HepG2 (cell line): ENCODE data around the gene THSD4. TPM values are rescaled to one million over a fixed set of nuclear protein-coding genes. Genes with fewer than 3 reads are reported as not detected.

ENCODE experiments used
- ATAC-seq: fragments of 200-7000 bp; cut with Tn5 transposase; 3 replicates; pipeline ENCODE4 v1.9.1; 2020; ENCODE audit warnings: mild to moderate bottlenecking, moderate library complexity
- BruUV-seq: library from RNA; stranded (reverse); fragments of 400-500 nt; replicated peaks from 2 replicates; lab custom pipeline; 2021; lab: Mats Ljungman, UMichigan
- CTCF ChIA-PET: fragments of 300-600 bp; formaldehyde crosslinking; extraction: SDS; loops from one replicate; lab custom pipeline; 2021; ENCODE audit warnings: low total read pairs, inconsistent platforms, low intra/inter-chr PET ratio; lab: Yijun Ruan, JAX
- POLR2A ChIA-PET: fragments of 350-600 bp; sonication (Branson Sonifier 250); formaldehyde crosslinking; loops from one replicate; lab custom pipeline; 2020; ENCODE audit warnings: antibody characterized with exemption, inconsistent platforms; lab: Yijun Ruan, JAX
- DNase-seq: peaks from one replicate; pipeline ENCODE4 v3.0.0-alpha.2; 2015; ENCODE audit warnings: low spot score
- FAIRE-seq: peaks from 3 replicates; lab custom pipeline; 2011; peaks lifted over from hg19 to GRCh38; lab: Jason Lieb, UNC
- H2AFZ ChIP-seq: one replicate; pipeline ENCODE4 v1.6.1; 2011; ENCODE audit warnings: low read length, inconsistent platforms
- H3K27ac ChIP-seq: fragments of 300-600 bp; 3 replicates; pipeline ENCODE4 v1.8.0; 2011; ENCODE audit warnings: mixed run types, mild to moderate bottlenecking, mixed read lengths, low read length, inconsistent platforms; ENCODE audit not compliant: insufficient read depth; ENCODE audit errors: extremely low read length
- H3K27me3 ChIP-seq, 2 experiments: fragments of 200-600 bp in 1 of 2; 2 replicates in 1 of 2; 3 replicates in 1 of 2; pipeline versions ENCODE4 v1.6.0 to v1.8.0; 2011; ENCODE audit warnings: low read length in 2 of 2, mild to moderate bottlenecking in 2 of 2, moderate library complexity in 2 of 2, inconsistent platforms in 1 of 2; ENCODE audit not compliant: insufficient read depth in 2 of 2, control insufficient read depth in 1 of 2
- H3K36me3 ChIP-seq, 2 experiments: fragments of 200-600 bp in 1 of 2; replicated peaks in 1 of 2; 2 replicates in 1 of 2; 3 replicates in 1 of 2; pipeline versions ENCODE4 v1.5.1 to v1.8.0; 2011; ENCODE audit warnings: low read length in 2 of 2, inconsistent platforms in 1 of 2; ENCODE audit not compliant: insufficient read depth in 2 of 2, control insufficient read depth in 1 of 2
- H3K4me1 ChIP-seq: 2 replicates; pipeline ENCODE4 v1.5.1; 2012; ENCODE audit warnings: low read length, inconsistent platforms; ENCODE audit not compliant: insufficient read depth
- H3K4me2 ChIP-seq: 2 replicates; pipeline ENCODE4 v1.6.0; 2011; ENCODE audit warnings: low read depth, low read length, inconsistent platforms
- H3K4me3 ChIP-seq, 3 experiments: fragments of 200-600 bp in 1 of 3; sonication (generic), shearing (Covaris generic) in 1 of 3; replicated peaks in 1 of 3; 2 replicates each; pipeline ENCODE4 v1.5.1; 2011 to 2016; ENCODE audit warnings: low read length in 3 of 3, inconsistent platforms in 2 of 3, low read depth in 2 of 3, mild to moderate bottlenecking in 2 of 3, control low read depth in 1 of 3, mixed read lengths in 1 of 3; ENCODE audit not compliant: insufficient read depth in 1 of 3
- H3K79me2 ChIP-seq: one replicate; pipeline ENCODE4 v1.6.1; 2011; ENCODE audit warnings: low read length, inconsistent platforms; ENCODE audit not compliant: insufficient read depth
- H3K9ac ChIP-seq: 2 replicates; pipeline ENCODE4 v1.6.0; 2011; ENCODE audit warnings: mild to moderate bottlenecking, low read depth, low read length, inconsistent platforms; ENCODE audit not compliant: insufficient read depth
- H3K9me3 ChIP-seq: 2 replicates; pipeline ENCODE4 v1.5.1; 2012; ENCODE audit warnings: mild to moderate bottlenecking, low read length
- H4K20me1 ChIP-seq: 2 replicates; pipeline ENCODE4 v1.6.0; 2011; ENCODE audit warnings: inconsistent platforms, mild to moderate bottlenecking, low read length, moderate library complexity; ENCODE audit not compliant: insufficient read depth
- ATF1 ChIP-seq: IDR thresholded peaks from 2 replicates; pipeline ENCODE4 v1.6.1; 2016; ENCODE audit warnings: mild to moderate bottlenecking, control low read depth
- HES4 ChIP-seq: sonication (generic); formaldehyde crosslinking; IDR thresholded peaks from 2 replicates; pipeline ENCODE4 v1.9.0; 2021; ENCODE audit warnings: mild to moderate bottlenecking, missing genetic modification reagents, borderline replicate concordance
- MXD4 ChIP-seq: IDR thresholded peaks from 2 replicates; pipeline ENCODE4 v1.6.1; 2016; ENCODE audit warnings: mild to moderate bottlenecking, missing biosample characterization, missing genetic modification reagents
- NKX3-1 ChIP-seq: sonication (generic); formaldehyde crosslinking; IDR thresholded peaks from 2 replicates; pipeline ENCODE4 v1.5.0; 2020; ENCODE audit warnings: missing genetic modification reagents
- RARG ChIP-seq: sonication (generic); formaldehyde crosslinking; IDR thresholded peaks from 2 replicates; pipeline ENCODE4 v1.4.0; 2020; ENCODE audit warnings: low read depth, mild to moderate bottlenecking, missing genetic modification reagents
- SAFB2 ChIP-seq: sonication (generic); formaldehyde crosslinking; IDR thresholded peaks from 2 replicates; pipeline ENCODE4 v1.5.1; 2020; ENCODE audit warnings: missing genetic modification reagents, low read depth, mild to moderate bottlenecking, borderline replicate concordance
- ZFP36L2 ChIP-seq: sonication (generic); formaldehyde crosslinking; IDR thresholded peaks from 2 replicates; pipeline ENCODE4 v1.4.0; 2020; ENCODE audit warnings: missing genetic modification reagents
- ZNF225 ChIP-seq: sonication (generic); formaldehyde crosslinking; IDR thresholded peaks from 2 replicates; pipeline ENCODE4 v1.4.0; 2020; ENCODE audit warnings: mild to moderate bottlenecking, missing genetic modification reagents
- ZNF430 ChIP-seq: sonication (generic); formaldehyde crosslinking; IDR thresholded peaks from 2 replicates; pipeline ENCODE4 v1.9.0; 2021; ENCODE audit warnings: mild to moderate bottlenecking, missing genetic modification reagents
- ZNF619 ChIP-seq: sonication (generic); formaldehyde crosslinking; IDR thresholded peaks from 2 replicates; pipeline ENCODE4 v1.4.0; 2020; ENCODE audit warnings: mild to moderate bottlenecking, missing genetic modification reagents
- ZNF660 ChIP-seq: sonication (generic); formaldehyde crosslinking; IDR thresholded peaks from 2 replicates; pipeline ENCODE4 v1.5.1; 2020; ENCODE audit warnings: mild to moderate bottlenecking, low read depth, missing genetic modification reagents, borderline replicate concordance
- WGBS: methylation state at CpG from one replicate; pipeline ENCODE4 v1.1.6; 2017; ENCODE audit warnings: low lambda C conversion rate; 5-methylcytosine and 5-hydroxymethylcytosine counted together
- in situ Hi-C: cut with HindIII; loops from 2 replicates; pipeline ENCODE4 v1.10.0; 2017; ENCODE audit warnings: low pct_unique_long_range_greater_than_20kb; ENCODE audit not compliant: extremely low pct_ligation_motif_present
- intact Hi-C: fragments of 100-400 bp; cut with micrococcal nuclease; formaldehyde crosslinking; loops from one replicate; pipeline ENCODE4 v1.10.0; 2022; ENCODE audit not compliant: unreplicated experiment
- polyA plus RNA-seq, 8 experiments: library from polyadenylated mRNA; depleted of rRNA in 3 of 8; stranded (reverse) in 7 of 8; unstranded in 1 of 8; fragments of >200 nt; fragmentation: Illumina TruSeq in 4 of 8; extraction: Trizol in 4 of 8; gene quantifications; 2 replicates each; pipeline versions ENCODE4 v1.2.1 to v1.2.3, GENCODE V29; 2011 to 2016; ENCODE audit warnings: low read depth in 4 of 8, missing spikeins in 1 of 8, mixed read lengths in 1 of 8; ENCODE audit not compliant: insufficient read depth in 1 of 8
- total RNA-seq, 5 experiments: library from RNA; depleted of rRNA; stranded (reverse); fragments of >200 nt; fragmentation: Illumina TruSeq; extraction: Trizol; gene quantifications; 2 replicates each; pipeline ENCODE4 v1.2.3, GENCODE V29; 2016; ENCODE audit warnings: low read depth in 1 of 5
- TF ChIP-seq, protein P1 (sequence below): IDR thresholded peaks from 2 replicates; pipeline ENCODE4 v1.6.1; 2016; ENCODE audit warnings: missing genetic modification reagents, missing compliant biosample characterization
- TF ChIP-seq, protein P2 (sequence below): sonication (generic); formaldehyde crosslinking; IDR thresholded peaks from 2 replicates; pipeline ENCODE4 v1.4.0; 2020; ENCODE audit warnings: missing genetic modification reagents
- TF ChIP-seq, protein P3 (sequence below): IDR thresholded peaks from 2 replicates; pipeline ENCODE4 v1.6.1; 2016; ENCODE audit warnings: low read depth
- TF ChIP-seq, protein P4 (sequence below): sonication (generic); formaldehyde crosslinking; IDR thresholded peaks from 2 replicates; pipeline ENCODE4 v1.4.0; 2020; ENCODE audit warnings: mild to moderate bottlenecking, missing genetic modification reagents

The THSD4 gene
- total and polyA plus RNA-seq, 2 of the 13 experiments (the other 11 are each of a cell fraction or from before 2014, with no cell fraction given), result 0.07 to 0.21 TPM

DNA sequence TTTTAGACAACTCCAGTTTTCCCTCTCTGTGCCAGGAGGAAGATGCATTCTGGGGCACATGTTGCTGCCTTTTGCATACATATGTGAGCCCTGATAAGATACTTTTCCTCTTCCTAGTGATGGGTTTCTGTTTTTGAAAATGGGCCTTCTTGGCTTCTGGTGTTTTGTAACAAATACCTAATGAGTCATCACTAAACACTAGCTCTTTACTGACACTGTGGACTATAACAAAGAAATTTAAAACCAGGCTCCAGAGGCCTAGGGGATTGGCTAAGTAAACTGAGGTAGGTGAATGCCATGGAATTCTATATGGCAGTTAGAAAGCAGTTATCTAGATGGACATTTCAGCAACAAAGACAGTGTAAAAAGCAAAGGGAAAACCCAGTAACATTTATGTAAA lies 601.7 kb downstream of the THSD4 start:
- no peak for ATAC-seq
- TF ChIP-seq ZNF660 (CRISPR knock-in tag), result no peak
- TF ChIP-seq, protein P1, sequence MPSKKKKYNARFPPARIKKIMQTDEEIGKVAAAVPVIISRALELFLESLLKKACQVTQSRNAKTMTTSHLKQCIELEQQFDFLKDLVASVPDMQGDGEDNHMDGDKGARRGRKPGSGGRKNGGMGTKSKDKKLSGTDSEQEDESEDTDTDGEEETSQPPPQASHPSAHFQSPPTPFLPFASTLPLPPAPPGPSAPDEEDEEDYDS (CRISPR knock-in tag), result no peak
- TF ChIP-seq, all 625 proteins: peak for 0
- POLR2A ChIA-PET, result no interaction called here

DNA sequence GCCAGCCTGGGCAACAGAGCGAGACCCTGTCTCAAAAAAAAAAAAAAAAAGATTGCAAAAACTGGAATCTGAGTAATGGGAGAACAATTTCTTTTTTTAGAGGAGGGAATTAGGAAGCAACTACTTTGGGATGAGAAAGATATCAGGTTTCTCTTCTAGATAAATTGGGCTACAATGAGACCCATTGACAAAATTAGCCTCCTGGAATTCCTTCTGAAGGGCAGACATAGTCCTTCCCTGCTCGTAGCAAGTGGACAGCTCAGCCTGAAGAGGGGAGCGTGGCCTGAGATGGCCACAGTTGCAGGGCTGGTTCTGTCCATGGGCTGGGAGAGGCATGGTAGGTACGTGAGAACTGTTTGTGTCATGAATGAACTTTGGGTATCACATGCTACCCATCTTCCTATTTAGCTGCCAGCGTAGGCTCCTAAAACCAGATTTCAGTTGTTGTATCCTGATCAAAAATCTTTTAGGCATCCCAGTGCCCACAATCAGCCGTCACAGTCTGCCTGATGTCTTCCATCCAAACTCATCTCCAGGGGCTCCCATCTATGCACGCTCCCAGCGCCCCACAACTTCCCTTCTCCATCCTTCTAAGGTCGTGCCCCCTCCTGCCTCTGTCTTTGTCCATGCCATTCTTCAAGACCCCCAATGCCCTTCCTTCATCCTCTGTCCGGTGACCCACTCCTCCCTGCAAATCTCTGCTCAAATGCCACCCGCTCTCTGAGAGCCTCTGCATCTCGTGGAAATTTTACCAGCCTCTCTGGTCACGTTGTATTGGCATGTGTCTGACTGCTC lies 603.0 kb downstream of the THSD4 start:
- ATAC-seq, result no peak
- H3K4me1 ChIP-seq, result peaks cover 4% of the 10 kb centered on the region; the same call in 1 of the 2 replicates

More for the DNA sequence above, 601.7 kb downstream of the THSD4 start:
- H3K9me3 ChIP-seq, result no peaks in the 10 kb centered on the region
- in situ Hi-C loops (no loop called here), intact Hi-C loops (no loop called here)
- DNase-seq (no peak), FAIRE-seq (no peak)
- H3K9ac ChIP-seq, result no peak overlapping the region
- H3K4me3 ChIP-seq, result no peak overlapping the region
- no peak overlapping the region for H2AFZ ChIP-seq
- H3K79me2 ChIP-seq, result no peaks in the 10 kb centered on the region
- no peaks in the 10 kb centered on the region for H3K36me3 ChIP-seq
- no peak overlapping the region for H3K4me2 ChIP-seq
- BruUV-seq, result no TSS peak
- no peaks in the 10 kb centered on the region for H4K20me1 ChIP-seq
- no peaks in the 10 kb centered on the region for H3K4me1 ChIP-seq
- H3K27me3 ChIP-seq, result peaks cover 0 to 5% of the 10 kb centered on the region in 2 experiments; a peak in 2 of 5 replicates
- CTCF ChIA-PET, result no interaction called here
- H3K27ac ChIP-seq, result no peak overlapping the region

More for the DNA sequence above, 603.0 kb downstream of the THSD4 start:
- intact Hi-C loops (no loop called here), in situ Hi-C loops (no loop called here)
- H3K27ac ChIP-seq, result no peak overlapping the region
- no peak overlapping the region for H3K4me3 ChIP-seq
- H3K9ac ChIP-seq, result no peak overlapping the region
- H4K20me1 ChIP-seq, result no peaks in the 10 kb centered on the region
- H2AFZ ChIP-seq, result no peak overlapping the region
- CTCF ChIA-PET, result no interaction called here
- no peaks in the 10 kb centered on the region for H3K79me2 ChIP-seq
- H3K36me3 ChIP-seq, result no peaks in the 10 kb centered on the region
- H3K27me3 ChIP-seq, result peaks cover 0 to 2% of the 10 kb centered on the region in 2 experiments; a peak in 1 of 5 replicates
- POLR2A ChIA-PET, result no interaction called here
- BruUV-seq, result no TSS peak
- FAIRE-seq, result no peak
- DNase-seq, result no peak
- H3K9me3 ChIP-seq, result no peaks in the 10 kb centered on the region
- H3K4me2 ChIP-seq, result no peak overlapping the region
- 34% methylated on average over 13 of the region's 13 CpGs for WGBS
- no peak for TF ChIP-seq RARG (CRISPR knock-in tag)
- TF ChIP-seq SAFB2, result no peak
- TF ChIP-seq NKX3-1 (CRISPR knock-in tag), result no peak
- TF ChIP-seq ZFP36L2, result no peak
- TF ChIP-seq, protein P2, sequence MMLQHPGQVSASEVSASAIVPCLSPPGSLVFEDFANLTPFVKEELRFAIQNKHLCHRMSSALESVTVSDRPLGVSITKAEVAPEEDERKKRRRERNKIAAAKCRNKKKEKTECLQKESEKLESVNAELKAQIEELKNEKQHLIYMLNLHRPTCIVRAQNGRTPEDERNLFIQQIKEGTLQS (CRISPR knock-in tag), result no peak
- TF ChIP-seq, protein P3, sequence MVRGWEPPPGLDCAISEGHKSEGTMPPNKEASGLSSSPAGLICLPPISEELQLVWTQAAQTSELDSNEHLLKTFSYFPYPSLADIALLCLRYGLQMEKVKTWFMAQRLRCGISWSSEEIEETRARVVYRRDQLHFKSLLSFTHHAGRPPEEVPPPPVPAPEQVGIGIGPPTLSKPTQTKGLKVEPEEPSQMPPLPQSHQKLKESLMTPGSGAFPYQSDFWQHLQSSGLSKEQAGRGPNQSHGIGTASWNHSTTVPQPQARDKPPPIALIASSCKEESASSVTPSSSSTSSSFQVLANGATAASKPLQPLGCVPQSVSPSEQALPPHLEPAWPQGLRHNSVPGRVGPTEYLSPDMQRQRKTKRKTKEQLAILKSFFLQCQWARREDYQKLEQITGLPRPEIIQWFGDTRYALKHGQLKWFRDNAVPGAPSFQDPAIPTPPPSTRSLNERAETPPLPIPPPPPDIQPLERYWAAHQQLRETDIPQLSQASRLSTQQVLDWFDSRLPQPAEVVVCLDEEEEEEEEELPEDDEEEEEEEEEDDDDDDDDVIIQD (CRISPR knock-in tag), result no peak
- TF ChIP-seq ZNF225 (CRISPR knock-in tag), result no peak
- TF ChIP-seq MXD4 (CRISPR knock-in tag), result no peak
- TF ChIP-seq, protein P4, sequence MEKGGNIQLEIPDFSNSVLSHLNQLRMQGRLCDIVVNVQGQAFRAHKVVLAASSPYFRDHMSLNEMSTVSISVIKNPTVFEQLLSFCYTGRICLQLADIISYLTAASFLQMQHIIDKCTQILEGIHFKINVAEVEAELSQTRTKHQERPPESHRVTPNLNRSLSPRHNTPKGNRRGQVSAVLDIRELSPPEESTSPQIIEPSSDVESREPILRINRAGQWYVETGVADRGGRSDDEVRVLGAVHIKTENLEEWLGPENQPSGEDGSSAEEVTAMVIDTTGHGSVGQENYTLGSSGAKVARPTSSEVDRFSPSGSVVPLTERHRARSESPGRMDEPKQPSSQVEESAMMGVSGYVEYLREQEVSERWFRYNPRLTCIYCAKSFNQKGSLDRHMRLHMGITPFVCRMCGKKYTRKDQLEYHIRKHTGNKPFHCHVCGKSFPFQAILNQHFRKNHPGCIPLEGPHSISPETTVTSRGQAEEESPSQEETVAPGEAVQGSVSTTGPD (CRISPR knock-in tag), result no peak
- no peak for TF ChIP-seq ZNF619
- TF ChIP-seq ATF1 (CRISPR knock-in tag), result no peak
- TF ChIP-seq HES4 (CRISPR knock-in tag), result no peak
- no peak for TF ChIP-seq ZNF430 (CRISPR knock-in tag)
